HG03025 (cell line): Measurements from ENCODE around the gene DGKZ.

Experiments used
- ATAC-seq: cut with Tn5 transposase; IDR thresholded peaks from one replicate; pipeline ENCODE4 v1.9.1; 2021; ENCODE audit warnings: mild to moderate bottlenecking, moderate library complexity; ENCODE audit not compliant: unreplicated experiment, low FRiP score

The DGKZ gene

GRCh38 chr11:46421257-46421880 lies 74.1 kb downstream of the DGKZ start:
- ATAC-seq: no peak

- no peak for ATAC-seq
Measured at GRCh38 chr11:46422588-46422987, 75.3 kb downstream of the DGKZ start.

- no peak for ATAC-seq
Measured at GRCh38 chr11:46426233-46426991, 79.1 kb downstream of the DGKZ start.

GRCh38 chr11:46427364-46427763 lies 80.1 kb downstream of the DGKZ start:
- ATAC-seq: no peak

- ATAC-seq: no peak
Measured at GRCh38 chr11:46429717-46430116, 82.5 kb downstream of the DGKZ start.
